H9 (cell line): Measurements from ENCODE around the gene KAT2B. TPM values are rescaled to one million over a fixed set of nuclear protein-coding genes. Genes with fewer than 3 reads are reported as not detected.

Experiments
- DNase-seq: peaks from one replicate; pipeline ENCODE4 v3.0.0-alpha.2; 2017
- H2AFZ ChIP-seq: one replicate; pipeline ENCODE4 v1.6.1; 2013; ENCODE audit warnings: mild to moderate bottlenecking, low read length, control low read depth, moderate library complexity
- H2AK5ac ChIP-seq: 2 replicates; pipeline ENCODE4 v1.6.1; 2013; ENCODE audit warnings: low read length, control low read depth, mixed read lengths; ENCODE audit not compliant: insufficient read length
- H2BK120ac ChIP-seq: one replicate; pipeline ENCODE4 v1.6.1; 2013; ENCODE audit warnings: low read depth, mild to moderate bottlenecking, low read length, control low read depth, inconsistent platforms; ENCODE audit not compliant: poor library complexity, severe bottlenecking
- H2BK12ac ChIP-seq: 2 replicates; pipeline ENCODE4 v1.6.1; 2013; ENCODE audit warnings: low read length, control low read depth, mixed read lengths, low read depth; ENCODE audit not compliant: insufficient read length
- H2BK15ac ChIP-seq: 2 replicates; pipeline ENCODE4 v1.6.1; 2013; ENCODE audit warnings: low read depth, low read length, control low read depth
- H2BK20ac ChIP-seq: one replicate; pipeline ENCODE4 v1.6.1; 2013; ENCODE audit warnings: low read depth, mild to moderate bottlenecking, low read length, control low read depth, inconsistent platforms; ENCODE audit not compliant: poor library complexity, severe bottlenecking
- H2BK5ac ChIP-seq: 2 replicates; pipeline ENCODE4 v1.6.1; 2013; ENCODE audit warnings: low read length, control low read depth, mixed read lengths; ENCODE audit not compliant: insufficient read length
- H3K14ac ChIP-seq: 2 replicates; pipeline ENCODE4 v1.6.1; 2013; ENCODE audit warnings: low read length, control low read depth; ENCODE audit not compliant: insufficient read depth
- H3K18ac ChIP-seq: 2 replicates; pipeline ENCODE4 v1.6.1; 2013; ENCODE audit warnings: low read depth, mild to moderate bottlenecking, mixed read lengths, low read length, control low read depth; ENCODE audit not compliant: insufficient read length
- H3K23ac ChIP-seq: 2 replicates; pipeline ENCODE4 v1.6.1; 2013; ENCODE audit warnings: low read length, control low read depth, mixed read lengths, low read depth; ENCODE audit not compliant: insufficient read length
- H3K23me2 ChIP-seq: 2 replicates; pipeline ENCODE4 v1.6.1; 2013; ENCODE audit warnings: low read depth, mild to moderate bottlenecking, mixed read lengths, low read length, control low read depth; ENCODE audit not compliant: insufficient read length, poor library complexity, severe bottlenecking
- H3K27ac ChIP-seq: 2 replicates; pipeline ENCODE4 v1.5.1; 2013; ENCODE audit warnings: low read length, control low read depth, mixed read lengths, low read depth; ENCODE audit not compliant: insufficient read length
- H3K27me3 ChIP-seq: 2 replicates; pipeline ENCODE4 v1.6.1; 2013; ENCODE audit warnings: low read length, control low read depth, inconsistent platforms; ENCODE audit not compliant: insufficient read depth
- H3K4ac ChIP-seq: 2 replicates; pipeline ENCODE4 v1.6.1; 2013; ENCODE audit warnings: low read depth, mild to moderate bottlenecking, control low read depth, inconsistent platforms, low read length, moderate library complexity
- H3K4me1 ChIP-seq: 2 replicates; pipeline ENCODE4 v1.6.1; 2013; ENCODE audit warnings: low read length, control low read depth, inconsistent platforms; ENCODE audit not compliant: insufficient read depth
- H3K4me2 ChIP-seq: 2 replicates; pipeline ENCODE4 v1.6.1; 2013; ENCODE audit warnings: low read length, control low read depth, mixed read lengths; ENCODE audit not compliant: insufficient read length, insufficient read depth
- H3K56ac ChIP-seq: 2 replicates; pipeline ENCODE4 v1.6.1; 2013; ENCODE audit warnings: low read depth, mild to moderate bottlenecking, mixed read lengths, low read length, control low read depth; ENCODE audit not compliant: insufficient read length
- H3K79me1 ChIP-seq: 2 replicates; pipeline ENCODE4 v1.6.1; 2013; ENCODE audit warnings: low read depth, mild to moderate bottlenecking, moderate library complexity, low read length, control low read depth, inconsistent platforms; ENCODE audit not compliant: insufficient read depth, poor library complexity, severe bottlenecking
- H3K79me2 ChIP-seq: 2 replicates; pipeline ENCODE4 v1.6.1; 2013; ENCODE audit warnings: low read length, control low read depth, inconsistent platforms; ENCODE audit not compliant: insufficient read depth
- H3K9ac ChIP-seq: 2 replicates; pipeline ENCODE4 v1.6.1; 2013; ENCODE audit warnings: low read length, control low read depth, mixed read lengths; ENCODE audit not compliant: insufficient read length; ENCODE audit errors: extremely low read depth
- H3K9me3 ChIP-seq: one replicate; pipeline ENCODE4 v1.6.1; 2013; ENCODE audit warnings: low read depth, low read length, inconsistent platforms; ENCODE audit not compliant: control insufficient read depth
- H3T11ph ChIP-seq: one replicate; pipeline ENCODE4 v1.6.1; 2013; ENCODE audit warnings: mild to moderate bottlenecking, low read length, control low read depth, inconsistent platforms
- H4K20me1 ChIP-seq: one replicate; pipeline ENCODE4 v1.6.1; 2013; ENCODE audit not compliant: control insufficient read depth, insufficient read length, insufficient read depth
- H4K5ac ChIP-seq: 2 replicates; pipeline ENCODE4 v1.6.1; 2013; ENCODE audit warnings: low read depth, mild to moderate bottlenecking, mixed read lengths, low read length, control low read depth; ENCODE audit not compliant: insufficient read length
- H4K8ac ChIP-seq: replicated peaks from 2 replicates; pipeline ENCODE4 v1.6.1; 2013; ENCODE audit warnings: low read length, control low read depth, mixed read lengths, low read depth; ENCODE audit not compliant: insufficient read length
- H4K91ac ChIP-seq: 2 replicates; pipeline ENCODE4 v1.6.1; 2013; ENCODE audit warnings: low read depth, mild to moderate bottlenecking, moderate library complexity, mixed read lengths, low read length, control low read depth; ENCODE audit not compliant: insufficient read length
- H3K27ac Mint-ChIP-seq, 3 experiments: 2 replicates in 2 of 3; 3 replicates in 1 of 3; pipeline ENCODE4 v1.8.0; 2020 to 2021; ENCODE audit warnings: mixed read lengths in 3 of 3, mild to moderate bottlenecking in 1 of 3, moderate library complexity in 1 of 3
- H3K27me3 Mint-ChIP-seq: 2 replicates; pipeline ENCODE4 v1.8.0; 2021; ENCODE audit warnings: low read depth, mild to moderate bottlenecking, moderate library complexity, mixed read lengths
- H3K36me3 Mint-ChIP-seq, 3 experiments: 2 replicates in 2 of 3; 3 replicates in 1 of 3; pipeline ENCODE4 v1.8.0; 2020 to 2021; ENCODE audit warnings: low read depth in 3 of 3, mixed read lengths in 3 of 3; ENCODE audit not compliant: insufficient read depth in 1 of 3
- H3K4me1 Mint-ChIP-seq, 2 experiments: 2 replicates each; pipeline ENCODE4 v1.8.0; 2020; ENCODE audit warnings: mixed read lengths in 2 of 2
- H3K4me3 Mint-ChIP-seq, 2 experiments: 2 replicates in 1 of 2; 3 replicates in 1 of 2; pipeline ENCODE4 v1.8.0; 2020 to 2021; ENCODE audit warnings: mild to moderate bottlenecking in 2 of 2, mixed read lengths in 2 of 2, moderate library complexity in 1 of 2
- H3K9me3 Mint-ChIP-seq, 2 experiments: 2 replicates in 1 of 2; 3 replicates in 1 of 2; pipeline ENCODE4 v1.8.0; 2020; ENCODE audit warnings: mild to moderate bottlenecking in 2 of 2, mixed read lengths in 2 of 2, moderate library complexity in 1 of 2
- WGBS: extraction: QIAGEN DNeasy Blood & Tissue Kit; methylation state at CpG from one replicate; pipeline ENCODE4 v1.1.7; 2013; ENCODE audit warnings: missing lambda C conversion rate, low lambda C conversion rate, mixed read lengths; ENCODE audit not compliant: insufficient read length; ENCODE audit errors: extremely low coverage; 5-methylcytosine and 5-hydroxymethylcytosine counted together
- total RNA-seq: library from RNA; stranded (reverse); gene quantifications from 2 replicates; pipeline ENCODE4 v1.2.1, GENCODE V29; 2021
- TF ChIP-seq, protein P1 (sequence below): fragments of 200-600 bp; sonication (generic); conservative IDR thresholded peaks from 3 replicates; pipeline ENCODE4 v1.8.0; 2021; ENCODE audit warnings: antibody characterized with exemption, mild to moderate bottlenecking

KAT2B gene
- total RNA-seq, 1 experiment from 2014 or later: 6.3 TPM

DNA sequence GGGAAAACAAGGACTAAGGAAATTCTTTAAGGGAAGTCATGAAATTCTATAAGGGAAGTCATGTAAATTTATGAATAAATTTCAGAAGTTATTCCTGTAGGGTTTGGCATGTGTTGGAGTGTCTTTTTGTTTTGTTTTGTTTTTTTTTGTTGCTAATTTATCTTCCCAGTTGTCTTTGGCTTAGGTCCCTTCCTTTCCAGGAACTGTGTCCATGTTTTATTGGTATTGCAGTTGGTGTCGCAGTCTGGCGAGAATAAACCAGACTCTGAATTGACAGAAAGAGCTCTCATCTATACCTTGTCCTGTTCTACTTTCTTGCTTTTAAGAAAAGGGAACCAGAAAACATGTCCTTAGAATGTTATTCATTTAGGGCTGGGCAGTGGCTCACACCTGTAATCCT, 88.1 kb downstream of the KAT2B start:
- Histone ChIP-seq H2AFZ (no peak overlapping the region), H3K4me1 (no peaks in the 10 kb centered on the region), H3K79me2 (no peaks in the 10 kb centered on the region), H3K14ac (no peak overlapping the region), H2BK20ac (no peak overlapping the region), H3K9me3 (no peaks in the 10 kb centered on the region), H2AK5ac (no peak overlapping the region), H2BK120ac (no peak overlapping the region), H3K27me3 (no peaks in the 10 kb centered on the region), H3K56ac (no peak overlapping the region), H2BK12ac (no peak overlapping the region), H3T11ph (no peak overlapping the region), H4K20me1 (no peaks in the 10 kb centered on the region), H3K9ac (no peak overlapping the region), H3K4ac (no peak overlapping the region), H4K91ac (no peak overlapping the region), H3K23me2 (no peaks in the 10 kb centered on the region), H3K27ac (no peak overlapping the region), H3K4me2 (no peak overlapping the region), H3K23ac (no peak overlapping the region), H2BK5ac (no peak overlapping the region), H3K18ac (no peak overlapping the region), H2BK15ac (no peak overlapping the region), H4K5ac (no peak overlapping the region), H3K79me1 (no peaks in the 10 kb centered on the region), H4K8ac (no peak overlapping the region)
- H3K27ac Mint-ChIP-seq: no peak overlapping the region
- TF ChIP-seq, protein P1, sequence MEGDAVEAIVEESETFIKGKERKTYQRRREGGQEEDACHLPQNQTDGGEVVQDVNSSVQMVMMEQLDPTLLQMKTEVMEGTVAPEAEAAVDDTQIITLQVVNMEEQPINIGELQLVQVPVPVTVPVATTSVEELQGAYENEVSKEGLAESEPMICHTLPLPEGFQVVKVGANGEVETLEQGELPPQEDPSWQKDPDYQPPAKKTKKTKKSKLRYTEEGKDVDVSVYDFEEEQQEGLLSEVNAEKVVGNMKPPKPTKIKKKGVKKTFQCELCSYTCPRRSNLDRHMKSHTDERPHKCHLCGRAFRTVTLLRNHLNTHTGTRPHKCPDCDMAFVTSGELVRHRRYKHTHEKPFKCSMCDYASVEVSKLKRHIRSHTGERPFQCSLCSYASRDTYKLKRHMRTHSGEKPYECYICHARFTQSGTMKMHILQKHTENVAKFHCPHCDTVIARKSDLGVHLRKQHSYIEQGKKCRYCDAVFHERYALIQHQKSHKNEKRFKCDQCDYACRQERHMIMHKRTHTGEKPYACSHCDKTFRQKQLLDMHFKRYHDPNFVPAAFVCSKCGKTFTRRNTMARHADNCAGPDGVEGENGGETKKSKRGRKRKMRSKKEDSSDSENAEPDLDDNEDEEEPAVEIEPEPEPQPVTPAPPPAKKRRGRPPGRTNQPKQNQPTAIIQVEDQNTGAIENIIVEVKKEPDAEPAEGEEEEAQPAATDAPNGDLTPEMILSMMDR: no peak
- peaks cover 0 to 3% (median 0%) of the 10 kb centered on the region in 3 experiments; a peak in 1 of 7 replicates for H3K36me3 Mint-ChIP-seq
- no peaks in the 10 kb centered on the region for H3K4me1 Mint-ChIP-seq
- no peaks in the 10 kb centered on the region for H3K9me3 Mint-ChIP-seq
- WGBS: no CpG with 5 or more reads among the region's 2 CpGs
- no peak overlapping the region for H3K4me3 Mint-ChIP-seq
- no peak for DNase-seq
- no peaks in the 10 kb centered on the region for H3K27me3 Mint-ChIP-seq
